OCI-M2 (cell line): ENCODE measurements around the gene ITIH2.
A peak's percentile ranks its signal among the peaks of the same experiment; 100 is the strongest.
"Not testable (repeated sequence)": the region's sequence is repeated elsewhere in the genome, so short reads cannot be mapped to it uniquely, and the experiment has no call there.

ENCODE experiments used
- DNase-seq: peaks from one replicate; lab custom pipeline; 2025; ENCODE audit not compliant: unreplicated experiment; lab: John Stamatoyannopoulos, UW

Gene ITIH2

GRCh38 chr10:7738536-7739407 is 35.7 kb downstream of the ITIH2 start:
- no peak for DNase-seq

DNA sequence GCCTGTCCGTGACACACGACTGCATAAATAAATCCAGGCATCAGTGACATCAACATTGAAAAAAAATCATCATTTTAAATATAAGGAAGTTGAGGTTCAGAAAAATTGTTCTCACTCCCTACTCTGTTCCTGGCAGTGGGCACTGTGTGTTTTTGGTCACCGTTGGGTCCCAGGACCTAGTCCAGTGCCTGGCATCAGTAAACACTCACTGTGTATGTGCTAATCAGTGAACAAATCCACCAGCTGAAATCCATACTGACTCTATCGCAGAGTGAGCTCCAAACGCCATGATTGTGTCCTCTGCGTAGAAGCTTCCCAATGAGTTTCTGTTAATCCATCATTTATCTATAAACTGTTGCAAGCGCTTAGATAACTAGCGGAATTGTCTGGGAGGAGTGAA is 41.2 kb downstream of the ITIH2 start:
- DNase-seq, result no peak

DNA sequence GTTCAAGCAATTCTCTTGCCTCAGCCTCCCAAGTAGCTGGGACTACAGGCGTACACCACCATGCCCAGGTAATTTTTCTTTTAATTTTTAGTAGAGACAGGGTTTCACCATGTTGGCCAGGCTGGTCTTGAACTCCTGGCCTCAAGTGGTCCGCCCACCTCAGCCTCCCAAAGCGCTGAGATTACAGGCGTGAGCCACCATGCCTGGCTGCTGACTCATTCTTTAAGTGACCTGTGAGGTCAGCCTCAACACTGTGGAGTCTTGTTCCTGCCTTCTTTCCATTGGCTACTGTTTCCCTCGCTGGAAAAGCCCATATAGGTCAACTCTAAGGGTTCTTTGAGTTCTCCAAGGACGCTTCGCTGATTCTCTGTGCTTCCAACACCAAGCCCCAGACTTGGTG is 45.5 kb downstream of the ITIH2 start:
- DNase-seq, result not testable (repeated sequence)

GRCh38 chr10:7750222-7750621 is 47.1 kb downstream of the ITIH2 start:
- DNase-seq, result no peak

DNA sequence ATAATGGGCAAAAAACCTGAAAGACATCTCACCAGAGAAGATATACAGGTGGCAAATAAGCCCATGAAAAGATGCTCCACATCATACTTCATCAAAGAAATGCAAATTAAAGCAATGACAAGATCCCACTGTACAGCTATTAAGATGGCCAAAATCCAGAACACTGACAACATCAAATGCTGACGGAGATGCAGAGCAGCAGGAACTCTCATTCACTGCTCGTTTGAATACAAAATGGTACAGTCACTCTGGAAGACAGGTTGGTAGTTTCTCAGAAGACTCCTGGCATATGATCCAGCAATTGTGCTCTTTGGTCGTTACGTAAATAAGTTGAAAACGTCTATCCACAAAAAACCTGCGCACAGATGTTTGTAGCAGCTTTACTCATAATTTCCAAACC is 49.1 kb downstream of the ITIH2 start:
- DNase-seq, result no peak

- no peak for DNase-seq
Observed at GRCh38 chr10:7755103-7755502, 52.0 kb downstream of the ITIH2 start.

DNA sequence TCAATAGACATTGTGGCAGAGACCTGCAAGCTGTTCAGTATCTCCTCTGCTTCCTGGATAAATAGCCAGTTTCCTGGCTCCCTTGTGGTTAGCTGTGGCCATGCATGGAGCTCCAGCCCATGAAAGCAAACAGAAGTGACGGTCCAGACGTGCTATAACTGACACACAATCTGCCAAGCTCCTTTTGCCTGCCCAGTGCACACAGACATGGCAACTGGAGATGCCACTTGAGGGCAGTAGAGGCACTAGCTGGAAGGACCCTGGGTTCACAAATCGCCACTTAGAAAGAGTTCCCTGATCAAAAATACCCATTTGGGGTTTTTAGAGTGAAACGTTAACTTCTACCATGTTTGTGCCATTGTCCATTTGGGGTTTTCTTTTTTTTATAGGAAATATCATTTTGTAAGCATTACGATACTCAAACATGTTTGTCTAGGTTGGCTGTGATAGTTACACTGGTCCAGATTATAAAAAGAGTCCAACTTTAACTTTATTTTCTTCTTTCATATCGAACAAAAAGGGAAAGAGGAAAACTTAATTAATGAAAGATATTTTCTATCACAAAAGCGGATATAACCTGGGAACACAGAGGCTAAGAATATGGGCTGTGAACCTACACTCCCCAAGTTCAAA is 53.4 kb downstream of the ITIH2 start:
- DNase-seq, result no peak

DNA sequence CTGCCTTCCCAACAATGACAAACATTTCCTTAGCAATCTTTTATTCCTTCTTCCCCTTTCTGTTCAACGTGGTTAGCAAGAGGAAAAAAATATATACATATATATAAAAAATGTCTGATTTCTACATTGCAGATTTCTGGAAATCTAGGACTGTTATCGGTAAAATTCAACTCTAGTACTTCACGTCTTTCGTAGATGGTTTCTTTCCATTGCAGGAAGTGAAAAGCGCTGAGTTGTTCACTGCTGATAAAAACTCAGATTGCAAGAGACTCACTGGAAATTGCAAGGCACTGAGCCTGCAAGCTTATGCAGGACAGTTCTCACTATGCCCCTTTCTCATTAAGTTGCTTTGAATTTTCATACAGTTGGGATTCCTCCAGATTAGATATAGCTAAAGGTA is 60.8 kb downstream of the ITIH2 start:
- no peak for DNase-seq

GRCh38 chr10:7766241-7766640 is 63.1 kb downstream of the ITIH2 start:
- DNase-seq, result no peak

DNA sequence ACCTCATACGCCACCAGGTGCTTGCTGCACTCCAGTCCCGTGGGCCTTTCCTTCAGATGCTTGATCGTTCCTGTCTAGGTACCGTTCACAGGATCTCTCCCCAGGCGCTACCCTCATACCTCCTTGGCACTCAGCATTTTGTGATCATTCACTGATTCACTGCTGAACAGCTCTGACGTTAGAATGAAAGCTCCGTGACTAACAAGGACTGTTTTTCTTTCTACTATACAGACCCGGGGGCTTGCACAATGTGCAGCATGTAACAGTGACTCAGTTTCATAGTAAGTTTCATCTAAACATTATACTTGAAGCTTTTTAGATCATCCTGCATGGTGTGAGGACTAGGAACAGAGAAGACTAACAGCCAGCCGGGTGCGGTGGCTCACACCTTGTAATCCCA is 64.1 kb downstream of the ITIH2 start:
- no peak for DNase-seq

DNA sequence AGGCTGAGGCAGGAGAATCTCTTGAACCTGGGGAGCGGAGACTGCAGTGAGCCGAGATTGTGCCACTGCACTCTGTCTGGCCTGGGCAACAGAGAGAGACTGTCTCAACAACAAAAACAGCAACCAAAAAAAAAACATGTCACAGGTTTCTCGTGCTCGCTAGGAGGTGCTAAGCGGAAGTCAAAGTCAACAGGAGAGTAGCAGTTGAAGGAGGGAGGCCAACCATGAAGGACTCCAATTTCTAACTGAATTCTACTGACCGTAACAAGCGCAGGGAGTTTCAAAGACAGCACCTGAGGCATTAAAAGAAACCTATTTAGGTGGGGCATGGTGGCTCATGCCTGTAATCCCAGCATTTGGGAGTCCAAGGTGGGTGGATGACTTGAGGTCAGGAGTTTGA is 65.3 kb downstream of the ITIH2 start:
- no peak for DNase-seq

- DNase-seq, result no peak
Observed at GRCh38 chr10:7773845-7774801, 71.0 kb downstream of the ITIH2 start.

GRCh38 chr10:7776777-7777176 is 73.7 kb downstream of the ITIH2 start:
- DNase-seq, result no peak

- not testable (repeated sequence) for DNase-seq
Observed at GRCh38 chr10:7782194-7782593, 79.1 kb downstream of the ITIH2 start.

- no peak for DNase-seq
Observed at GRCh38 chr10:7786430-7786829, 83.3 kb downstream of the ITIH2 start.

DNA sequence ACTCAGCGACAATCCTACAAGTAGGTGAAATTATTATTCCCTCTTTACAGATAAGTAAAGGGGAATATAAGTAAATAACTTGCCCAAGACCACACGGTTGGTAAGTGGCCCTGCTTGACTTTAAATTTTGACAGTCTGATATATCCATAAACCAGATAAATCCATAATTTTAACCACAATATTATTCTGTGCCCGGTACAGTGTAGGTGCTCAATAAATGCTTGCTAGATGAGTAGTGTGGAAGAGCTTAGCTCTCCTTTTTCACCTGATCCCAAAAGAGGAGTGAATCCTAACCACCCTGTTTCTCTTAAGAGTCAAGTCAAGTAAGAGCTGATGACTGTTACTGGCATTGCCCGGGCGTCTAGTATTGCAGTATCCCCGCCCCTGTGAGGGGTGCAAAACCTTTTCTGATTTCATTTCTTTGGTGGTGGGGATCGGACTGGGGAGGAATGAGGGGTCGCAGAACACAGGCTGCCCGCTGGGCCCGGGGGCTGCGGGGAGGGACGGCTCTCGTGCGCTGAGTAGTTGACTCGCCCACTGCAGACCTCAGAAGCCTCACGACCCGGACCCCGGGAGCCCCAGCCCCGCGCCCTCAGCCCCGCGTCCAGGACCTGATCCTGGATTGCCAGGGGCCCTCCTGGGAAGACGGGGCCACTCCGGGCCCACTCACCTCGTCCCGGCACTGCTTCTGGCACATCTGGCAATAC is 84.2 kb downstream of the ITIH2 start:
- DNase-seq, result no peak

GRCh38 chr10:7787857-7788638 is 84.9 kb downstream of the ITIH2 start, which contains the start of the genes ATP5F1C and KIN:
Gene ATP5F1C, plus strand, starts transcription at chr10:7788177. Its CDS starts 31 bp downstream, at chr10:7788208.
Gene KIN, minus strand, starts transcription at chr10:7787993. Its CDS starts 60 bp downstream, at chr10:7787933.
- DNase-seq, result peak; percentile 61

- no peak for DNase-seq
Observed at GRCh38 chr10:7788639-7789286, 85.6 kb downstream of the ITIH2 start.

GRCh38 chr10:7789390-7789789 is 86.3 kb downstream of the ITIH2 start:
- no peak for DNase-seq
